ENCODE measurements around the gene KCNK4.

DNA sequence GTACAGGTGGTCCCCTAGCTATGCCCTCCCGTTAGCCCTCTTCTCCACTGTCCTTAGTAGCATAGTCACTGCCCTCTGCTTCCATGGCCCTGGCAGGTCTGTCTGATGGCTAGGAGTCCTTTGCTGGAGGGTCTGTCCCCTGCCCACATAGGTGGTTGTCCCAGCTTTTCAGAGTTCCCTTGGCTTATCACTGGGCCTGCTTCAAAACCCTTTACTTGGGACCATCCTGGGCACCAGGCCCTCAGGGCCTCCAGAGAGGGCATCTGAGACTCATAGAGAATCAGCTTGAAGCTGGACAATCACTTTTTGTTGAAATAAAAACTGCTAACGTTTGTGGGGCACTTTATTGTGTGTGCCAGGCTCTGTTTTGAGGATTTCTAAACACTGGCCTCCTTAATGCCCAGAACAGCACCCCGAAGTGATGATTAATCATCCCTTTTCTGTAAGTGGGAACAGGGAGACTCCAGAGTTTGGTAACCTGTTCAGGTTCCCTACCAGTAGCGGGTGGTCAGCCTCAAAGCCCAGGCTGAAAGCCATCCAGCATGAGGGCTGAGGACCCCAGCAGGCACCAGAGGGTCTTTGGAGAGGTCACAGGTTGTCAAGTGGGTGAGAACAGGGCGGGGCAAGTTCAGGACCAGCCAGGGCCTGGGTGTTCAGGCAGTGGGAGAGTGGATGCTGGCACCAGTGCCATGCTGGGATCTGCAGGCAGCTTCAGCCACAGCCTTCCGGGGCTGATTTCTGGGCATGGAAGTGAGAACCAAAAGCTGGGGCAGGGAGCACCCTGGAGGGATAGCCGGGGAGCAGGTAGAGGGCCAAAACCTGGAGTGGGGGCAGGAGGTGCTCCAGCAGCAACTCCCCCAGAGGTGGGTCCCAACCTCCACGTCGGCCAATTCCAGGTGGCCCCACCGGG is 495 bp upstream of the KCNK4 start:
- TF ChIP-seq, protein P1, sequence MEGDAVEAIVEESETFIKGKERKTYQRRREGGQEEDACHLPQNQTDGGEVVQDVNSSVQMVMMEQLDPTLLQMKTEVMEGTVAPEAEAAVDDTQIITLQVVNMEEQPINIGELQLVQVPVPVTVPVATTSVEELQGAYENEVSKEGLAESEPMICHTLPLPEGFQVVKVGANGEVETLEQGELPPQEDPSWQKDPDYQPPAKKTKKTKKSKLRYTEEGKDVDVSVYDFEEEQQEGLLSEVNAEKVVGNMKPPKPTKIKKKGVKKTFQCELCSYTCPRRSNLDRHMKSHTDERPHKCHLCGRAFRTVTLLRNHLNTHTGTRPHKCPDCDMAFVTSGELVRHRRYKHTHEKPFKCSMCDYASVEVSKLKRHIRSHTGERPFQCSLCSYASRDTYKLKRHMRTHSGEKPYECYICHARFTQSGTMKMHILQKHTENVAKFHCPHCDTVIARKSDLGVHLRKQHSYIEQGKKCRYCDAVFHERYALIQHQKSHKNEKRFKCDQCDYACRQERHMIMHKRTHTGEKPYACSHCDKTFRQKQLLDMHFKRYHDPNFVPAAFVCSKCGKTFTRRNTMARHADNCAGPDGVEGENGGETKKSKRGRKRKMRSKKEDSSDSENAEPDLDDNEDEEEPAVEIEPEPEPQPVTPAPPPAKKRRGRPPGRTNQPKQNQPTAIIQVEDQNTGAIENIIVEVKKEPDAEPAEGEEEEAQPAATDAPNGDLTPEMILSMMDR (IDR thresholded peaks at IDR 0.05; ENCODE audit: insufficient read depth, low read length), result no peak
- TF ChIP-seq SPI1 (IDR thresholded peaks at IDR 0.05; ENCODE audit: borderline replicate concordance, low read depth), result no peak

All from HL-60 (cell line).